Right lobe of liver (tissue), 4 donors: ENCODE results near the gene SPAG7.

Experiments used
- CTCF ChIP-seq, 4 donors: fragments of 200-600 bp in 3 of 4; fragments of 450-650 bp in 1 of 4; IDR thresholded peaks; one replicate each; pipeline versions ENCODE4 v1.5.1 to v1.8.0; 2016 to 2022; ENCODE audit warnings: antibody characterized with exemption in 4 of 4, mild to moderate bottlenecking in 2 of 4
- POLR2A ChIP-seq: fragments of 450-650 bp; IDR thresholded peaks from one replicate; pipeline ENCODE4 v1.6.1; 2017; ENCODE audit warnings: antibody characterized with exemption, mild to moderate bottlenecking
- donor health status: DM: no; HTN: no; CAD: no.
- donor health status: DM: no; HTN: no; CAD: no.
- donor health status: DM: no; HTN: yes; CAD: no.

- no peak for TF ChIP-seq CTCF (IDR thresholded peaks at IDR 0.05)
- no peak for TF ChIP-seq POLR2A
Observed at GRCh38 chr17:4971826-4972225, 4.2 kb upstream of the SPAG7 start.
